DOHH2 (cell line): ENCODE data around the gene DCHS2.

ENCODE experiments used
- CTCF ChIP-seq: fragments of 200-600 bp; sonication (generic); IDR thresholded peaks from one replicate; pipeline ENCODE4 v1.5.1; 2014; ENCODE audit warnings: antibody characterized with exemption, mild to moderate bottlenecking, low read depth, low read length; ENCODE audit not compliant: poor library complexity, severe bottlenecking
- EZH2phosphoT487 ChIP-seq: fragments of 200-600 bp; sonication (generic); IDR thresholded peaks from 2 replicates; pipeline ENCODE4 v1.6.1; 2017; ENCODE audit warnings: borderline replicate concordance, mild to moderate bottlenecking, antibody characterized with exemption, low read length, moderate library complexity, mixed read lengths

DNA sequence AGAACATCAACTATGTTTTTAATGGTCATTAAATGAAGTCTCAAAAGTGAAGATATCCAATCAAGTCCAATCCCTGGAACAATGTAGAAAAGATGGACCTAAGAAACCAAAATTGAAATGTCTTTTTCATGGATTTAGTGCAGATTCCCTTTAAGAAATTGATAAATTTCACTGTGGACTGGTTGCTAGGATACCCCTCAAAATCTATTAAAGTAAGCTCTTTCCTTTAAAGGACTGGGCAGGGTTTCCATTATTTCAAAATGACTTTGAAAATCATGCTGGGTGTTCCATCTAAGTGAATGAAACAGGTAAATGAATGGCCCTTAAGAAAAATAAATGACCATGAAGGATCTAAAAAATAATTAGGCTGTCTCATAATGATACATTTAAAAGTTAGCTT, 30.0 kb upstream of the DCHS2 start:
- TF ChIP-seq CTCF (no peak), EZH2phosphoT487 (no peak)
